CD4-positive, alpha-beta T cell treated with Interleukin-12 subunit alpha and Interleukin-12 subunit beta, for 1 hour (primary cell): ENCODE data around the gene KRT38.
"Not testable (repeated sequence)": the region's sequence is repeated elsewhere in the genome, so short reads cannot be mapped to it uniquely, and the experiment has no call there.

Experiments
- DNase-seq: peaks from one replicate; pipeline ENCODE4 v3.0.0-alpha.2; 2020

KRT38 gene

DNA sequence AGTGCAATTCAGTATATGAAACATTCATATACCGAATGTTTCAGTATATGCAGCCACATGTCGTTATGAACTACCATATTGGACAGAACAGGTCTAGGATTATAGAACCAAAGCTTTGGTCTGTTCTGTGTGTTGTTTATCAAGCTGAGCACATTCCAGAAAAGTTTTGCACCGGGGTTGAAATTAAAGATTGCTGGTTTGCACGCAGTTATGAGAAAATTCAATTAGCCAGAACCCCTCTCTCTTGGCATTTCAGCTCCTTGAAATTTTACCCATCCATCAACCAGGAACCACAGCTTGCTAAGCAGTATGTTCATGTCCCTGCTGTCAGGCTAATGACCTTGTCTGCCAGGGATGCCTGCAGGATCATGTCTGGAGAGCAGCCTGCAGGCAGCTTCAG, 16.9 kb upstream of the KRT38 start:
- no peak for DNase-seq

GRCh38 chr17:41456204-41456603, 15.4 kb upstream of the KRT38 start:
- no peak for DNase-seq

DNA sequence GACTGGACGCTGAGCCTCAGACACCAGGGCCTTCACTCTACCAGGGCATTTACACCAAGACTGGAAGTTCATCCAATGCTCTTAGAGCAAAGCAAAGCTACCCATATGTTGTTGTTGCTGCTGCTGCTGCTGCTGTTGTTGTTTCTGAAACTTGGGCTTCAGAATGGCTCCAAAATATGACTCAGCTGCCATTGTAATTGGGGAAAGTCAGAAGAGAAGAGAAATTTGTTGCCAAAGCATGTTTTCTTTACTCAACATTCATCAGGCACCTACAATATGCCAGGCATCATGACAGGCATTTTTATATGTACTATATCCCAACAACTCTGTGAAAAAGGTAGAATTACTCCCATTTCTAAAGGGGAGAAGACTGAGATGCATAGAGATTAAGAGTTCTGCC, 14.5 kb upstream of the KRT38 start:
- DNase-seq, result no peak

DNA sequence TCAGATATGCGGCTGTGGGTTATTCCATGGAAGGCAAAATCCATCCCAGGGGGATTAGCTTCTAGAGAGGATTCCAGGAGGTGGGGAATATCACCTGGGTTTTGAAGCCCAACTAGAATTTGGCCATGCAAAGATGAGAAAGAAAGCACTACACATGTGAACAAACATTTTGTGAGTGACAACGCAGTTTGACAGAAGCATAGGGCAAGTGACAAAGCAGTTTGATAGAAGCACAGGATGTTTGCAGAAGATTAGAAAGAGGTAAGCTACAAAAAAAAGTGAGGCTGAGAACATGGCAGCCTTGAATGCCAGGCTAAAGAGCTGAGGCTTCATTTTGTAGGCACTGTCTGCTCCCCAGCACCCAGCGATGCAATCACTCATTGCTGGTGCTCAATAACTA, 12.3 kb upstream of the KRT38 start:
- no peak for DNase-seq

GRCh38 chr17:41452281-41452680, 11.5 kb upstream of the KRT38 start:
- no peak for DNase-seq

GRCh38 chr17:41451154-41451728, 10.5 kb upstream of the KRT38 start:
- DNase-seq, result no peak

GRCh38 chr17:41449008-41449407, 8.2 kb upstream of the KRT38 start:
- DNase-seq, result no peak

GRCh38 chr17:41448506-41448905, 7.7 kb upstream of the KRT38 start:
- DNase-seq, result no peak

GRCh38 chr17:41446806-41447205, 6.0 kb upstream of the KRT38 start:
- no peak for DNase-seq

DNA sequence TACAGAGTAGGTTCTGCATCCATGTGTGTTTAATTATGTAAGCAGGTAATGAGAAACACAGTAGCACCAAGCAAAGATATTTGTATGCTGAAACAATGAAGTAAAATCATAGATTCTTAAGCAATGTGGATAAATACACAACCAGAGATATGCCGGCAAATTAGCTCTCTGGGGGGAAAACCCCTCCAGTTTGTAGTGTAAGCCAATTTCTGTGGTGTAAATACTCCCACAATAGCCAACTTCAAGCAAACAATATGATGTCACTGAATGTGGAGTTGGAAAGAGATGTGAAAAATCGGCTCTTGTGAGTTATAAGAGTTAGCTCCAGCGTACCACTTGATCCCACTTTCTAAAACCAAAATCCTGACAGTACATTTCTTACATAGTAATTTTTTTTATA, 3.9 kb upstream of the KRT38 start:
- DNase-seq, result no peak

DNA sequence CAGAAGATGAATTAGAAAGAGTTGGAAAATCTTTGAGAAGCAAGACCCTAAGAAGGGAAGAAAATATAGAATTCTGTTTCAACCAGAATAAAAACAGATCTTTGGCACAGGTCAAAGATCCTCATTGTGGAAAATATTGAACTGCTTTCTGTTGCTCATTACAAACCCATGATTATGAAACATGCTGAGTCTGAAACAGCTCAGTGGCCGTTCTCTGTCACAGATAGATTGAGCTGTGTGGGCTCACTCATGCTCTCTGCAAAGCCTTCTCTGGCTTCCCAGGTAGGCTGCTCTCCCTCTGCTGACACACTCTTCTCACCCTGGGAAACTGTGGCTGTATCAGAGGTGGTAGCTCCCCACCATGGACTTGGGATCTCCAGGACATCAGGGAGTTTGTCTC, 3.4 kb upstream of the KRT38 start:
- no peak for DNase-seq

DNA sequence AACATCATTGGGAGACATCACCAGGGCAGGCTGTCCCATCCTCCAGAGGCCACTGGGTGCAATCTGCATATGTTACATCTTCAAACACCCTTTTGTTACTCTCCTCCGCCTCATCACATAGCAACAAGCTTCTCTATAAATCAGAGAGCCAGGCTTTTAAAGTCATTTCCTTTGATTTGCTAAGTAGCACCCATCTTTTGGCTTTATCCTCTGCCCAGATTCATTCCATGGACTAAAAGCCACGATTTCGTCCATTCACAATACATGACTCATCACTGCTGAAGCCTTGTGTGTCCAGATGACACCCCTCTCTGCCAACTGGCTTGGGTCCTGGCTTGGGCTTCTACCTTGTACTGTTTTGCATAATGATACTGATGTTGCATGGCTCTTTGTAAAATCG, 2.0 kb upstream of the KRT38 start:
- no peak for DNase-seq

DNA sequence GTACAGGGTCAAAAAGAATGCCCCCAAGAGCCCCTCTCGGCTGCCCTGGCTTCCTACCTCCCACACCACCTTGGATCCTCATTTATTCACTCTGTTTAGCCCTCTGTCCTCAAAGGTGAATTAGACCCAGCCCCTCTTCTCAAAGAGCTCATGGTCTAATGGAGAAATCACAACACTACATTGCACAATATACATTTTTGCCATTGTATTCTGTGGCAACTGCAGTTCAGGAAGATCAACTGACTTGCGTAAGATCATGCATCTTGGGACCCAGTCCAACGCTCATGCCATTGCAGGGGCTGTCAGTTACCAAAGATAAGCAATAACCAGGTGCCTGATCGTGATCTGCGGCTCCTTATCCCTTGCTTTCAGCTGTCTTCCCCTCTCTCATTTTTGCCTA, 1.4 kb downstream of the KRT38 start:
- no peak for DNase-seq

DNA sequence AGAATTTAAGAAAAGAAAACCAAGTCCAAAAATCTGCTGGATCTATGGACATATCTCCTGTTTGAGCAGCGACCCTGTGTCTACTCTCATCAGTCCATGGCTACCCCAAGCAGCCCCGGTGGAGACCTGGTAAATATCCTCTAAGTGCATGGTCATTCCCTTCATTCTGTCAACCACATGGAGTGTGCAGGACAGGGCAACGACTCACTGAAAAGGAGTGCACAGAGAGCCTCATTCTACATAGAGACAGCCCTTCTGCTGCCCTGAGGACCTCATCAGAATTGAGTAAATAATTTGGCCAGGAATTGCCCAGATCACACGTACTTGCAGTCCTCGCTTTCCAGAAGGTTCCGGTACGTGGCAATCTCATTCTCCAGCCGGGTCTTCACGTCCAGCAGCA, 3.0 kb downstream of the KRT38 start:
- DNase-seq, result no peak

- DNase-seq, result no peak
Observed at GRCh38 chr17:41437254-41437653, 3.5 kb downstream of the KRT38 start.

GRCh38 chr17:41434415-41434814, 6.4 kb downstream of the KRT38 start:
- DNase-seq, result no peak

- no peak for DNase-seq
Observed at GRCh38 chr17:41434005-41434404, 6.8 kb downstream of the KRT38 start.

DNA sequence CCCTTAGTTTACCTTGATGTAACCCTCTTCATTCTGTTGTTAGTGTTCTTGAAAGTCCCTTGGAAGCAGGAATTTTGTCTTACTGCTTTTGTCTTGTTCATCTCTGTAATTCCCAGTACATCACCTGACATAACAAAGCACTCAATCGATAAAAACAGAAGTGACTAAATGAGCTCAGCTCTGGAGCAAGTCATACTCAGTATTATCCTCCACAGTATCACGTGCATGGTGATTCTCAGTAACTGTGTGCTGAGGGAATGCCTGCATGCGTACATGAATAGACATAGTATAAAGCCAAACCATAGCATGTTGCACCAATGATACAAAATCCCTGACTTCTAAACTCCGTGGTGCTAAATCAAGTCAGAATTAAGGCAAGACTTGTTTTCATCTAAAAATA, 7.2 kb downstream of the KRT38 start:
- DNase-seq, result no peak

- DNase-seq, result not testable (repeated sequence)
Observed at GRCh38 chr17:41430376-41430775, 10.4 kb downstream of the KRT38 start.

DNA sequence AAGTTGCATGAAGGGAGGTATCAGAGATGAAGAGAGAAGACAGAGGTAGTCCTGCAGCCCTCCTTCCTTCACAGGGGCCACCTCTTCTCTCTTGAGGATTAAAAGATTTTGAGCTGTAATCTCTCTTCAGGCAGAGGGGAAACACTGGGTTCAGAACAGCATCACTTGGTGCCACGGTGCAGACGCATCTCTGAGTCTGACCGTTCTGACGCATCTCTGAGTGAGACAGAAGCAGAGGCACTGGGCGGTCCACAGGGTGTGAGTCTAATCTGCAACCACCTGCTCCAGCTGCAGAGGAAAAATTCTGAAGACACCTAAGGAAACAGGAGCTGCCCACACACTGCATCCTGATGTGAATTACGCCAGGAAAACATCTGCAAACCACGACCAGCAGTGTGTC, 11.1 kb downstream of the KRT38 start:
- no peak for DNase-seq

GRCh38 chr17:41428591-41429291, 12.0 kb downstream of the KRT38 start:
- no peak for DNase-seq

GRCh38 chr17:41424111-41424635, 16.6 kb downstream of the KRT38 start, which contains the start of gene KRT37:
TSS of gene KRT37 (minus strand) at chr17:41424585. CDS start at chr17:41424523, 62 bp downstream.
- no peak for DNase-seq

DNA sequence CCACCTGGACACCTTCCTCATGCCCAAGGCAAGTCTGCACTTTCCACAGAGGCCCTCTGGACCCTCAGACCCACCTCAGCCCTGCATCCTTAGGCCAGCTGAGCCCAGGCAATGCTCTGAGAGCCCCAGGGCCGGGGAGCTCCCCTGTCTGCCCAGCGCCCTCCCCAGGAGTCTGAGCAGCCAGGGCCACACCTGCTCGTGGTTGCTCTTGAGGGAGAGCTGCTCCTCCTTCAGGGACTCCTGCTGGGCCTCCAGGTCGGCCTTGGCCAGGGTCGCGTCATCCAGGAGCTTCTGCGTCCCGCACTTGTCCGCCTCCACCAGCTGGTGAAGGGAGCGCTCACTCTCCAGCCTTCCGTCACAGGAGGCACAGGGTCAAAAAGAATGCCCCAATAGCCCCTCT, 18.2 kb downstream of the KRT38 start:
- DNase-seq, result not testable (repeated sequence)

DNA sequence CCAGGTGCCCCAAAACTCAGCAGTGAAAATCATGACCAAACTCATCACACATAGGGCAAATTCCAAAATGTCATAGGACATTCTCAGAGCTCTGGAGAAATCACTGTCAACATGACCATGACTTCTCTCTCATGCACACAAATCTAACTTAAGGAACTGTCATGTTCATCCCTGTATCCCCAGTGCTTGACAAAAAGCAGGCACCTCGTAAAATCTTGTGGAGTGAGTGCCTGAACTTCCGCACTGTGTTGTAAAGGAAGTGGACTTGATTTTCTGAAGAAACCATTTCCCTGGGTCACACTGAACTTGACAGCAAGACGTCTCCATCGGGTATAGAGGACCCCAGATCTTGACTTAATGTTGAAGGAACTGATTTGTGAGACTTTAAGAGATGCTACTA, 19.2 kb downstream of the KRT38 start:
- no peak for DNase-seq

DNA sequence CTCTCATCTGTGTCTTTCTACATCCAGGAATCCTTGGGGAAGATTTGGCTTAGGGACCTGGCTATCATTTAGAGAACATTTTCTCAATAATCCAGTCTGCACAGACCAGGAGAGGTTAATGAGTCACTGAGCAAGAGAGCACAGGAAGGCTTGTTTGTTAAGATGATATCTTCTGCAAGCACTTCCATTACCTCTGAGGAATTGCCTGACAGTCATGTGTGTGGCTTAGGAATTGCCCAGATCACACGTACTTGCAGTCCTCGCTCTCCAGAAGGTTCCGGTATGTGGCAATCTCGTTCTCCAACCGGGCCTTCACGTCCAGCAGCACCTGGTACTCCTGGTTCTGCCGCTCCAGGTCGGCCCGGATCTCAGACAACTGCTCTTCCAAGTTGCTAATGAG, 19.7 kb downstream of the KRT38 start:
- DNase-seq, result no peak
